Mesothelial cell of epicardium (in vitro differentiated cells): ENCODE measurements around the gene KLK15. TPM values are rescaled to one million over a fixed set of nuclear protein-coding genes. Genes with fewer than 3 reads are reported as not detected.

Experiments used
- DNase-seq, 2 experiments: peaks; one replicate each; pipeline ENCODE4 v3.0.0; 2021; ENCODE audit warnings: low spot score in 2 of 2; ENCODE audit not compliant: unreplicated experiment in 2 of 2
- H3K27ac Mint-ChIP-seq: 2 replicates; pipeline ENCODE4 v1.8.0; 2021; ENCODE audit warnings: mixed read lengths
- H3K27me3 Mint-ChIP-seq: 2 replicates; pipeline ENCODE4 v1.8.0; 2021; ENCODE audit warnings: low read depth, mixed read lengths
- H3K36me3 Mint-ChIP-seq: 2 replicates; pipeline ENCODE4 v1.8.0; 2021; ENCODE audit warnings: mixed read lengths
- H3K4me1 Mint-ChIP-seq: 2 replicates; pipeline ENCODE4 v1.8.0; 2021; ENCODE audit warnings: mixed read lengths
- H3K4me3 Mint-ChIP-seq: 2 replicates; pipeline ENCODE4 v1.8.0; 2021; ENCODE audit warnings: mild to moderate bottlenecking, moderate library complexity, mixed read lengths
- H3K9me3 Mint-ChIP-seq: 2 replicates; pipeline ENCODE4 v1.8.0; 2021; ENCODE audit warnings: mixed read lengths
- total RNA-seq: library from RNA; stranded (reverse); gene quantifications from 3 replicates; pipeline ENCODE4 v1.2.1, GENCODE V29; 2021
- TF ChIP-seq, protein P1 (sequence below): fragments of 200-600 bp; sonication (generic); IDR thresholded peaks from one replicate; pipeline ENCODE4 v1.5.0; 2021; ENCODE audit warnings: antibody characterized with exemption; ENCODE audit not compliant: unreplicated experiment

The KLK15 gene
- total RNA-seq, 1 donor from 2014 or later: not detected

DNA sequence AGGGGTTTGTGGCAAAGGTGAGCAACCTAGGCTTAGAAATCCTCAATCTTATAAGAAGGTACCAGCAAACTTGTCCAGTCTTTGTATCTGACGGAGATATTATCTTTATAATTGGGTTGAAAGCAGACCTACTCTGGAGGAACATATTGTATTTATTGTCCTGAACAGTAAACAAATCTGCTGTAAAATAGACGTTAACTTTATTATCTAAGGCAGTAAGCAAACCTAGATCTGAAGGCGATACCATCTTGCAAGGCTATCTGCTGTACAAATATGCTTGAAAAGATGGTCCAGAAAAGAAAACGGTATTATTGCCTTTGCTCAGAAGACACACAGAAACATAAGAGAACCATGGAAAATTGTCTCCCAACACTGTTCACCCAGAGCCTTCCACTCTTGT, 36.1 kb upstream of the KLK15 start:
- no peaks in the 10 kb centered on the region for H3K36me3 Mint-ChIP-seq
- H3K27ac Mint-ChIP-seq: no peak overlapping the region
- H3K4me1 Mint-ChIP-seq: no peaks in the 10 kb centered on the region
- H3K4me3 Mint-ChIP-seq: no peak overlapping the region
- TF ChIP-seq, protein P1, sequence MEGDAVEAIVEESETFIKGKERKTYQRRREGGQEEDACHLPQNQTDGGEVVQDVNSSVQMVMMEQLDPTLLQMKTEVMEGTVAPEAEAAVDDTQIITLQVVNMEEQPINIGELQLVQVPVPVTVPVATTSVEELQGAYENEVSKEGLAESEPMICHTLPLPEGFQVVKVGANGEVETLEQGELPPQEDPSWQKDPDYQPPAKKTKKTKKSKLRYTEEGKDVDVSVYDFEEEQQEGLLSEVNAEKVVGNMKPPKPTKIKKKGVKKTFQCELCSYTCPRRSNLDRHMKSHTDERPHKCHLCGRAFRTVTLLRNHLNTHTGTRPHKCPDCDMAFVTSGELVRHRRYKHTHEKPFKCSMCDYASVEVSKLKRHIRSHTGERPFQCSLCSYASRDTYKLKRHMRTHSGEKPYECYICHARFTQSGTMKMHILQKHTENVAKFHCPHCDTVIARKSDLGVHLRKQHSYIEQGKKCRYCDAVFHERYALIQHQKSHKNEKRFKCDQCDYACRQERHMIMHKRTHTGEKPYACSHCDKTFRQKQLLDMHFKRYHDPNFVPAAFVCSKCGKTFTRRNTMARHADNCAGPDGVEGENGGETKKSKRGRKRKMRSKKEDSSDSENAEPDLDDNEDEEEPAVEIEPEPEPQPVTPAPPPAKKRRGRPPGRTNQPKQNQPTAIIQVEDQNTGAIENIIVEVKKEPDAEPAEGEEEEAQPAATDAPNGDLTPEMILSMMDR: no peak
- no peaks in the 10 kb centered on the region for H3K9me3 Mint-ChIP-seq
- peaks cover 80% of the 10 kb centered on the region for H3K27me3 Mint-ChIP-seq
- DNase-seq: no peak

DNA sequence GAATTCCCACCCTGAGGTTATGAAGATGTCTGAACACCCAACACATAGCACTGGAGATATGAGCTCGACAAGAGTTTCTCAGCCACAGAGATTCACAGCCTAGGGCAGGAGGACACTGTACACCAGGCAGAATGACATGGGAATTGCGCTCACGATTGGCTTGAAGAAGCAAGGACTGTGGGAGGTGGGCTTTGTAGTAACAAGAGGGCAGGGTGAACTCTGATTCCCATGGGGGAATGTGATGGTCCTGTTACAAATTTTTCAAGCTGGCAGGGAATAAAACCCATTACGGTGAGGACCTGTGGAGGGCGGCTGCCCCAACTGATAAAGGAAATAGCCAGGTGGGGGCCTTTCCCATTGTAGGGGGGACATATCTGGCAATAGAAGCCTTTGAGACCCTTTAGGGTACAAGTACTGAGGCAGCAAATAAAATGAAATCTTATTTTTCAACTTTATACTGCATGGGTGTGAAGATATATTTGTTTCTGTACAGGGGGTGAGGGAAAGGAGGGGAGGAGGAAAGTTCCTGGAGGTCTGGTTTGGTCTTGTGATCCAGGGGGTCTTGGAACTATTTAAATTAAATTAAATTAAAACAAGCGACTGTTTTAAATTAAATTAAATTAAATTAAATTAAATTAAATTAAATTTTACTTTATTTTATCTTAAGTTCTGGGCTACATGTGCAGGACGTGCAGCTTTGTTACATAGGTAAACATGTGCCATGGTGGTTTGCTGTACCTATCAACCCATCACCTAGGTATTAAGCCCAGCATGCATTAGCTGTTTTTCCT, 28.3 kb upstream of the KLK15 start:
- no peak overlapping the region for H3K27ac Mint-ChIP-seq
- H3K27me3 Mint-ChIP-seq: peaks cover 87% of the 10 kb centered on the region
- H3K36me3 Mint-ChIP-seq: no peaks in the 10 kb centered on the region
- DNase-seq: no peak
- no peaks in the 10 kb centered on the region for H3K9me3 Mint-ChIP-seq
- H3K4me3 Mint-ChIP-seq: no peak overlapping the region
- TF ChIP-seq, protein P1: no peak
- H3K4me1 Mint-ChIP-seq: peaks cover 5% of the 10 kb centered on the region

DNA sequence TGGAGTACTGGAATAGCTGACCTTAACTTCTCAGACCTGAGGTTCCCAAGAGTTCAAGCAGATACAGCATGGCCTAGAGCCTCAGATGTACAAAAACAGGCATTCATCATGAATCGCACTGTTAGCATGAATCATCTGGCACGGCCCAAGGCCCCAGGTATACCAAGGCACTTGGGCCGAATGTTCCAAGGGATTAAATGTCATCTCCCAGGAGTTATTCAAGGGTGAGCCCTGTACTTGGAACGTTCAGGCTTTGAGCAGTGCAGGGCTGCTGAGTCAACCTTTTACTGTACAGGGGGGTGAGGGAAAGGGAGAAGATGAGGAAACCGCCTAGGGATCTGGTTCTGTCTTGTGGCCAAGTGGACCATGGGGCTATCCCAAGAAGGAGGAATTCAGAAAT, 27.6 kb upstream of the KLK15 start:
- H3K4me3 Mint-ChIP-seq: no peak overlapping the region
- TF ChIP-seq, protein P1: no peak
- no peak for DNase-seq
- H3K36me3 Mint-ChIP-seq: no peaks in the 10 kb centered on the region
- H3K27me3 Mint-ChIP-seq: peaks cover 87% of the 10 kb centered on the region
- H3K4me1 Mint-ChIP-seq: peaks cover 5% of the 10 kb centered on the region
- no peaks in the 10 kb centered on the region for H3K9me3 Mint-ChIP-seq
- H3K27ac Mint-ChIP-seq: no peak overlapping the region

DNA sequence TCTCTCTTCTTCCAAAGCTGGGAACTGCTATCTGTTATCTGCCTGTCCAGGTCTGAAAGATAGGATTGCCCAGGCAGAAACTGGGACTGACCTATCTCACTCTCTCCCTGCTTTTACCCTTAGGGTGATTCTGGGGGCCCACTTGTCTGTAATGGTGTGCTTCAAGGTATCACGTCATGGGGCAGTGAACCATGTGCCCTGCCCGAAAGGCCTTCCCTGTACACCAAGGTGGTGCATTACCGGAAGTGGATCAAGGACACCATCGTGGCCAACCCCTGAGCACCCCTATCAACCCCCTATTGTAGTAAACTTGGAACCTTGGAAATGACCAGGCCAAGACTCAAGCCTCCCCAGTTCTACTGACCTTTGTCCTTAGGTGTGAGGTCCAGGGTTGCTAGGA, 26.5 kb upstream of the KLK15 start:
- TF ChIP-seq, protein P1: no peak
- Mint-ChIP-seq H3K27ac (no peak overlapping the region), H3K9me3 (no peaks in the 10 kb centered on the region), H3K4me1 (peaks cover 5% of the 10 kb centered on the region), H3K4me3 (no peak overlapping the region), H3K27me3 (peaks cover 88% of the 10 kb centered on the region), H3K36me3 (no peaks in the 10 kb centered on the region)
- DNase-seq: no peak

DNA sequence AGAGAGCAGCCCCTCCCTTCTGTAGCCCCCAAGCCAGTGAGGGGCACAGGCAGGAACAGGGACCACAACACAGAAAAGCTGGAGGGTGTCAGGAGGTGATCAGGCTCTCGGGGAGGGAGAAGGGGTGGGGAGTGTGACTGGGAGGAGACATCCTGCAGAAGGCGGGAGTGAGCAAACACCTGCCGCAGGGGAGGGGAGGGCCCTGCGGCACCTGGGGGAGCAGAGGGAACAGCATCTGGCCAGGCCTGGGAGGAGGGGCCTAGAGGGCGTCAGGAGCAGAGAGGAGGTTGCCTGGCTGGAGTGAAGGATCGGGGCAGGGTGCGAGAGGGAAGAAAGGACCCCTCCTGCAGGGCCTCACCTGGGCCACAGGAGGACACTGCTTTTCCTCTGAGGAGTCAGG, 25.5 kb upstream of the KLK15 start:
- H3K36me3 Mint-ChIP-seq: no peaks in the 10 kb centered on the region
- H3K4me1 Mint-ChIP-seq: peaks cover 5% of the 10 kb centered on the region
- H3K9me3 Mint-ChIP-seq: no peaks in the 10 kb centered on the region
- no peak for DNase-seq
- H3K4me3 Mint-ChIP-seq: no peak overlapping the region
- H3K27ac Mint-ChIP-seq: no peak overlapping the region
- TF ChIP-seq, protein P1: no peak
- H3K27me3 Mint-ChIP-seq: peaks cover 87% of the 10 kb centered on the region
